H1 (cell line): ENCODE measurements around the gene ATG2B. TPM values are rescaled to one million over a fixed set of nuclear protein-coding genes. Genes with fewer than 3 reads are reported as not detected.

Experiments
- E2F6 ChIP-seq: IDR thresholded peaks from 2 replicates; pipeline ENCODE4 v1.6.1; 2012; ENCODE audit warnings: inconsistent platforms
- GABPA ChIP-seq: IDR thresholded peaks from 2 replicates; pipeline ENCODE4 v1.6.1; 2011; ENCODE audit warnings: mild to moderate bottlenecking, low read length, moderate library complexity, borderline replicate concordance; ENCODE audit not compliant: insufficient read depth
- NANOG ChIP-seq: IDR thresholded peaks from 2 replicates; pipeline ENCODE4 v1.6.1; 2011; ENCODE audit warnings: low read length, low read depth, mild to moderate bottlenecking, inconsistent platforms; ENCODE audit not compliant: insufficient read depth, poor library complexity, severe bottlenecking
- SIRT6 ChIP-seq: IDR thresholded peaks from one replicate; pipeline ENCODE4 v1.7.1; 2012; ENCODE audit warnings: low read length, inconsistent platforms
- polyA plus RNA-seq, 7 experiments: library from polyadenylated mRNA; depleted of rRNA in 3 of 7; stranded (reverse) in 5 of 7; unstranded in 2 of 7; fragments of >200 nt in 5 of 7; fragments of 200-250 nt in 2 of 7; gene quantifications; 1 replicate in 5 of 7; 2 replicates in 1 of 7; 4 replicates in 1 of 7; pipeline versions ENCODE4 v1.2.1 to v1.2.3, GENCODE V29; 2011 to 2013; ENCODE audit warnings: missing spikeins in 2 of 7, mixed read lengths in 2 of 7
- total RNA-seq: library from RNA; stranded (reverse); fragmentation: NEBNext Ultra II Directional; extraction: Animal tissue kit (Norgen Biotek cat#: 25700); gene quantifications from 2 replicates; pipeline ENCODE4 v1.2.1, GENCODE V29; 2021

The ATG2B gene
- total and polyA plus RNA-seq, 2 of the 8 experiments (the other 6 are each of a cell fraction or from before 2014, with no cell fraction given): 4.6 to 14.4 TPM

- TF ChIP-seq E2F6: no peak
- TF ChIP-seq SIRT6: no peak
- no peak for TF ChIP-seq GABPA
- TF ChIP-seq NANOG: no peak
Observed at GRCh38 chr14:96264200-96264553, 99.0 kb downstream of the ATG2B start (continued).
